Left ventricle myocardium inferior (tissue), 1 donor: ENCODE data around the gene P2RY8. TPM values are rescaled to one million over a fixed set of nuclear protein-coding genes. Genes with fewer than 3 reads are reported as not detected.

Experiments used
- DNase-seq: peaks from one replicate; pipeline ENCODE4 v3.0.0-alpha.2; 2020
- H3K27ac ChIP-seq: fragments of 200-600 bp; replicated peaks from 2 replicates; pipeline ENCODE4 v1.8.0; 2021
- H3K27me3 ChIP-seq: fragments of 200-600 bp; 2 replicates; pipeline ENCODE4 v1.8.0; 2021; ENCODE audit warnings: low read depth
- H3K36me3 ChIP-seq: fragments of 200-600 bp; 2 replicates; pipeline ENCODE4 v1.8.0; 2021
- H3K4me1 ChIP-seq: fragments of 200-600 bp; 2 replicates; pipeline ENCODE4 v1.8.0; 2021
- H3K4me3 ChIP-seq: fragments of 200-600 bp; 2 replicates; pipeline ENCODE4 v1.8.0; 2021; ENCODE audit warnings: mild to moderate bottlenecking, moderate library complexity
- H3K9me3 ChIP-seq: fragments of 200-600 bp; replicated peaks from 2 replicates; pipeline ENCODE4 v1.8.0; 2021
- CTCF ChIP-seq: fragments of 200-600 bp; IDR thresholded peaks from 2 replicates; pipeline ENCODE4 v1.8.0; 2021; ENCODE audit warnings: antibody characterized with exemption, mild to moderate bottlenecking, borderline replicate concordance
- intact Hi-C: fragments of 100-400 bp; cut with micrococcal nuclease; formaldehyde crosslinking; loops from one replicate; pipeline ENCODE4 v1.11.0; 2022
- long read RNA-seq: library from polyadenylated mRNA; unstranded; transcript quantifications from one replicate; pipeline ENCODE4 v2.0.0, GENCODE V29; 2021
- total RNA-seq: library from RNA; stranded (reverse); fragmentation: NEBNext Ultra II Directional; extraction: Animal tissue kit (Norgen Biotek cat#: 25700); gene quantifications from one replicate; pipeline ENCODE4 v1.2.1, GENCODE V29; 2021
- donor health status: DM: no; HTN: yes; CAD: no; lungs with severe emphysema.

The P2RY8 gene
- 1.9 TPM for total RNA-seq
- long read RNA-seq, partial matches to known transcripts, result 0 of 3 reads
- long read RNA-seq, other reads (novel, unspliced or antisense), result 1 of 3 reads

DNA sequence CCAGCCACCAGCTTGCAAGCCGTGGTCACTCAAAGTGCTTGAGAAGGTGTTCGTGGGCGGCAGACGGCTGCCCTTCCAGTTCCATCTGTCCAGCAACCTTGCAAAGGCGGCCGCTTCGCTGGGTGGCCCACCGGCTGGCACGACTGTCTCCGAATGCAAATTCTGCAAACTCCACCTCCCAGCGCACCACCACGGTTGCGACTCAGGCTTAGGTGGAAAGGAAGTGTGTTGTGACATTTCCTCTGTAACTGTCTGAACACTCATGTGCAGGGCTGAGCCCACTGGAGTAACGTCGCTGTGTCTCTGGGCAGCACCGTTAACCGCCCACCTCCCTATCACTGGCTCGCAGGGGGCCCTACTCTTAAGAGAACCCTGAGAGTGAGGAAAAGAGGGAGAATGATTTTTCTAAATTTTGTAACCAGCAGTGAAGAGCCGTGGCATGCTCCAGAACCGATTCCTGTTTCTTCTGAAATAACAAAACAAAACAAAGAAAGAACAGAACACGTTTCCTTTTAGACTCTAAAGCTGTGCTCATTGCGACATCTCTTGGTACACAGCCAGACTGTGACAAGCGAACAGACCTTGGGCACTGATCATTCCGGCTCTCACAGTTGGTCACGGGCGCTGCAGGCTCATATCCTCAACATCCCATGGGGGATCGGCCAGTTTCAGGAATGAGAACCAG, at the start of gene P2RY8:
P2RY8 (minus strand) TSS at position 155 of the 685 bp plus-strand sequence. CDS start 70,627 bp downstream, outside the sequence.
- intact Hi-C loops, result no loop called here
- Histone ChIP-seq H3K4me1 (no peaks in the 10 kb centered on the region), H3K36me3 (no peaks in the 10 kb centered on the region), H3K9me3 (no peaks in the 10 kb centered on the region), H3K4me3 (peak within 1 kb of the TSS; percentile 64), H3K27ac (peak within 1 kb of the TSS; percentile 79), H3K27me3 (no peaks in the 10 kb centered on the region)
- peak; percentile 49 for DNase-seq
- no peak for TF ChIP-seq CTCF

GRCh38 chrX:1584237-1585011, 47.4 kb upstream of the P2RY8 start:
- intact Hi-C loops, result no loop called here
- no peak overlapping the region for H3K27ac ChIP-seq
- DNase-seq, result no peak
- H3K4me3 ChIP-seq, result no peak overlapping the region
- H3K4me1 ChIP-seq, result no peaks in the 10 kb centered on the region
- no peaks in the 10 kb centered on the region for H3K9me3 ChIP-seq
- TF ChIP-seq CTCF, result no peak
- no peaks in the 10 kb centered on the region for H3K36me3 ChIP-seq
- H3K27me3 ChIP-seq, result no peaks in the 10 kb centered on the region

- H3K4me3 ChIP-seq, result no peak overlapping the region
- H3K36me3 ChIP-seq, result no peaks in the 10 kb centered on the region
- no peak overlapping the region for H3K27ac ChIP-seq
- no peaks in the 10 kb centered on the region for H3K27me3 ChIP-seq
- TF ChIP-seq CTCF, result no peak
- no peak for DNase-seq
- H3K9me3 ChIP-seq, result no peaks in the 10 kb centered on the region
- intact Hi-C loops, result no loop called here
- no peaks in the 10 kb centered on the region for H3K4me1 ChIP-seq
Observed at GRCh38 chrX:1582686-1583437, 45.9 kb upstream of the P2RY8 start.

GRCh38 chrX:1581132-1581531, 44.1 kb upstream of the P2RY8 start:
- no peaks in the 10 kb centered on the region for H3K9me3 ChIP-seq
- no peak for DNase-seq
- H3K4me1 ChIP-seq, result no peaks in the 10 kb centered on the region
- no peak overlapping the region for H3K4me3 ChIP-seq
- H3K27me3 ChIP-seq, result no peaks in the 10 kb centered on the region
- intact Hi-C loops, result no loop called here
- no peaks in the 10 kb centered on the region for H3K36me3 ChIP-seq
- peak; percentile 83 for TF ChIP-seq CTCF
- H3K27ac ChIP-seq, result no peak overlapping the region

- no peak for DNase-seq
- no peak for TF ChIP-seq CTCF
- Histone ChIP-seq H3K36me3 (no peaks in the 10 kb centered on the region), H3K4me1 (no peaks in the 10 kb centered on the region), H3K4me3 (no peak overlapping the region), H3K9me3 (no peaks in the 10 kb centered on the region), H3K27me3 (no peaks in the 10 kb centered on the region), H3K27ac (no peak overlapping the region)
- intact Hi-C loops, result loop anchor here (5.0 kb wide), 1 partner anchor 121 kb away; no protein-coding TSS in a partner anchor
Observed at GRCh38 chrX:1578511-1579173, 41.7 kb upstream of the P2RY8 start.
